Measurements from ENCODE around the gene NPVF.

The NPVF gene

GRCh38 chr7:25228386-25228785 lies at the start of gene NPVF:
Gene NPVF, minus strand, starts transcription at chr7:25228486. Its CDS starts 47 bp downstream, at chr7:25228439.
- no peak for DNase-seq (ENCODE audit: low read depth in 2 of 2)

GRCh38 chr7:25272265-25272664 lies 44.0 kb upstream of the NPVF start:
- DNase-seq (ENCODE audit: low read depth in 2 of 2), result no peak

GRCh38 chr7:25263337-25263736 lies 35.1 kb upstream of the NPVF start:
- DNase-seq (ENCODE audit: low read depth in 2 of 2), result no peak

- DNase-seq (ENCODE audit: low read depth in 2 of 2), result no peak
These were observed 34.3 kb upstream of the NPVF start for GRCh38 chr7:25262586-25262985.

- no peak for DNase-seq (ENCODE audit: low read depth in 2 of 2)
These were observed 33.4 kb upstream of the NPVF start for GRCh38 chr7:25261545-25262140.

- DNase-seq (ENCODE audit: low read depth in 2 of 2), result no peak
These were observed 32.7 kb upstream of the NPVF start for GRCh38 chr7:25260862-25261494.

GRCh38 chr7:25259487-25260243 lies 31.4 kb upstream of the NPVF start:
- DNase-seq (ENCODE audit: low read depth in 2 of 2), result peak; percentile 1 to 19

- no peak for DNase-seq (ENCODE audit: low read depth in 2 of 2)
These were observed 28.1 kb upstream of the NPVF start for GRCh38 chr7:25256333-25256819.

GRCh38 chr7:25255611-25256332 lies 27.5 kb upstream of the NPVF start:
- DNase-seq (ENCODE audit: low read depth in 2 of 2), result no peak

- no peak for DNase-seq (ENCODE audit: low read depth in 2 of 2)
These were observed 26.3 kb upstream of the NPVF start for GRCh38 chr7:25254604-25255003.

GRCh38 chr7:25253714-25254113 lies 25.4 kb upstream of the NPVF start:
- DNase-seq (ENCODE audit: low read depth in 2 of 2), result no peak

GRCh38 chr7:25250386-25250785 lies 22.1 kb upstream of the NPVF start:
- DNase-seq (ENCODE audit: low read depth in 2 of 2), result no peak

GRCh38 chr7:25249772-25250171 lies 21.5 kb upstream of the NPVF start:
- no peak for DNase-seq (ENCODE audit: low read depth in 2 of 2)

GRCh38 chr7:25246306-25246705 lies 18.0 kb upstream of the NPVF start:
- no peak for DNase-seq (ENCODE audit: low read depth in 2 of 2)

GRCh38 chr7:25244254-25245033 lies 16.2 kb upstream of the NPVF start:
- no peak for DNase-seq (ENCODE audit: low read depth in 2 of 2)

GRCh38 chr7:25242678-25243077 lies 14.4 kb upstream of the NPVF start:
- DNase-seq (ENCODE audit: low read depth in 2 of 2), result no peak

GRCh38 chr7:25240896-25241295 lies 12.6 kb upstream of the NPVF start:
- no peak for DNase-seq (ENCODE audit: low read depth in 2 of 2)

- DNase-seq (ENCODE audit: low read depth in 2 of 2), result no peak
These were observed 12.1 kb upstream of the NPVF start for GRCh38 chr7:25240340-25240739.

- DNase-seq (ENCODE audit: low read depth in 2 of 2), result no peak
These were observed 11.6 kb upstream of the NPVF start for GRCh38 chr7:25239888-25240287.

GRCh38 chr7:25238066-25238725 lies 9.9 kb upstream of the NPVF start:
- DNase-seq (ENCODE audit: low read depth in 2 of 2), result no peak

- DNase-seq (ENCODE audit: low read depth in 2 of 2), result no peak
These were observed 7.2 kb upstream of the NPVF start for GRCh38 chr7:25235471-25235870.

All from stimulated activated CD8-positive, alpha-beta memory T cell treated with anti-CD3 and anti-CD28 coated beads, Interleukin-15, amount 100 ng/mL, for 4 hours (primary cell).